ENCODE measurements around the gene ITGAE.

ITGAE gene

GRCh38 chr17:3669548-3669947, 131.4 kb downstream of the ITGAE start:
- H3K27me3 ChIP-seq (ENCODE audit: control insufficient read depth in 1 of 2, insufficient read depth in 2 of 2, low read length in 2 of 2), result no peaks in the 10 kb centered on the region
- H3K36me3 ChIP-seq (ENCODE audit: control insufficient read depth in 2 of 2, insufficient read depth in 2 of 2, low read length in 2 of 2), result peaks cover 0 to 5% of the 10 kb centered on the region in 2 donors
- peak overlapping the region; percentile 79 for H3K27ac ChIP-seq (ENCODE audit: low read length)
- H3K4me3 ChIP-seq (ENCODE audit: low read length in 2 of 2), result peak overlapping the region; percentile 90 to 91
- H3K9ac ChIP-seq (ENCODE audit: low read length in 2 of 2), result peak overlapping the region; percentile 89 to 92
- peaks cover 35% of the 10 kb centered on the region for H3K4me1 ChIP-seq (ENCODE audit: control insufficient read depth, insufficient read depth, low read length)
- no peaks in the 10 kb centered on the region for H3K9me3 ChIP-seq (ENCODE audit: control insufficient read depth in 2 of 2, low read length in 2 of 2)

- peak overlapping the region; percentile 90 to 91 for H3K4me3 ChIP-seq (ENCODE audit: low read length in 2 of 2)
- H3K4me1 ChIP-seq (ENCODE audit: control insufficient read depth, insufficient read depth, low read length), result peaks cover 35% of the 10 kb centered on the region
Observed at GRCh38 chr17:3669085-3669347, 132.0 kb downstream of the ITGAE start.

GRCh38 chr17:3668279-3669084, 132.5 kb downstream of the ITGAE start, which contains the start of the genes EMC6 and TAX1BP3:
TSS of gene EMC6 (plus strand) at chr17:3668812. CDS start at chr17:3669147, 335 bp downstream.
TSS of gene TAX1BP3 (minus strand) at chr17:3668578. CDS start at chr17:3668526, 52 bp downstream.
- Histone ChIP-seq H3K27ac (ENCODE audit: low read length) (peak within 1 kb of the TSS; percentile 89), H3K4me3 (ENCODE audit: low read length in 2 of 2) (peak within 1 kb of the TSS; percentile 90 to 91), H3K27me3 (ENCODE audit: control insufficient read depth in 1 of 2, insufficient read depth in 2 of 2, low read length in 2 of 2) (no peaks in the 10 kb centered on the region), H3K9me3 (ENCODE audit: control insufficient read depth in 2 of 2, low read length in 2 of 2) (no peaks in the 10 kb centered on the region), H3K9ac (ENCODE audit: low read length in 2 of 2) (peak within 1 kb of the TSS; percentile 92 to 93), H3K36me3 (ENCODE audit: control insufficient read depth in 2 of 2, insufficient read depth in 2 of 2, low read length in 2 of 2) (peaks cover 8 to 11% of the 10 kb centered on the region in 2 donors), H3K4me1 (ENCODE audit: control insufficient read depth, insufficient read depth, low read length) (peaks cover 35% of the 10 kb centered on the region)

More at GRCh38 chr17:3669085-3669347, 132.0 kb downstream of the ITGAE start:
- H3K9ac ChIP-seq (ENCODE audit: low read length in 2 of 2), result peak overlapping the region; percentile 89 to 92
- no peaks in the 10 kb centered on the region for H3K9me3 ChIP-seq (ENCODE audit: control insufficient read depth in 2 of 2, low read length in 2 of 2)
- no peaks in the 10 kb centered on the region for H3K27me3 ChIP-seq (ENCODE audit: control insufficient read depth in 1 of 2, insufficient read depth in 2 of 2, low read length in 2 of 2)
- peak overlapping the region; percentile 79 for H3K27ac ChIP-seq (ENCODE audit: low read length)
- peaks cover 5 to 10% of the 10 kb centered on the region in 2 donors for H3K36me3 ChIP-seq (ENCODE audit: control insufficient read depth in 2 of 2, insufficient read depth in 2 of 2, low read length in 2 of 2)

- H3K27ac ChIP-seq (ENCODE audit: low read length), result peak overlapping the region; percentile 89
- no peaks in the 10 kb centered on the region for H3K9me3 ChIP-seq (ENCODE audit: control insufficient read depth in 2 of 2, low read length in 2 of 2)
- H3K9ac ChIP-seq (ENCODE audit: low read length in 2 of 2), result peak overlapping the region; percentile 87 to 93
- peak overlapping the region; percentile 90 to 91 for H3K4me3 ChIP-seq (ENCODE audit: low read length in 2 of 2)
- no peaks in the 10 kb centered on the region for H3K27me3 ChIP-seq (ENCODE audit: control insufficient read depth in 1 of 2, insufficient read depth in 2 of 2, low read length in 2 of 2)
- H3K4me1 ChIP-seq (ENCODE audit: control insufficient read depth, insufficient read depth, low read length), result peaks cover 35% of the 10 kb centered on the region
- peaks cover 8 to 11% of the 10 kb centered on the region in 2 donors for H3K36me3 ChIP-seq (ENCODE audit: control insufficient read depth in 2 of 2, insufficient read depth in 2 of 2, low read length in 2 of 2)
Observed at GRCh38 chr17:3667366-3668278, 133.4 kb downstream of the ITGAE start.

- Histone ChIP-seq H3K9ac (ENCODE audit: low read length in 2 of 2) (peak overlapping the region; percentile 9 to 29), H3K4me1 (ENCODE audit: control insufficient read depth, insufficient read depth, low read length) (peaks cover 35% of the 10 kb centered on the region), H3K27ac (ENCODE audit: low read length) (no peak overlapping the region), H3K36me3 (ENCODE audit: control insufficient read depth in 2 of 2, insufficient read depth in 2 of 2, low read length in 2 of 2) (peaks cover 8% of the 10 kb centered on the region in 2 donors), H3K9me3 (ENCODE audit: control insufficient read depth in 2 of 2, low read length in 2 of 2) (no peaks in the 10 kb centered on the region), H3K4me3 (ENCODE audit: low read length in 2 of 2) (peak overlapping the region in 1 of 2 donors; percentile 8), H3K27me3 (ENCODE audit: control insufficient read depth in 1 of 2, insufficient read depth in 2 of 2, low read length in 2 of 2) (no peaks in the 10 kb centered on the region)
Observed at GRCh38 chr17:3666516-3666915, 134.5 kb downstream of the ITGAE start.

GRCh38 chr17:3665834-3666233, 135.2 kb downstream of the ITGAE start:
- Histone ChIP-seq H3K27me3 (ENCODE audit: control insufficient read depth in 1 of 2, insufficient read depth in 2 of 2, low read length in 2 of 2) (no peaks in the 10 kb centered on the region), H3K36me3 (ENCODE audit: control insufficient read depth in 2 of 2, insufficient read depth in 2 of 2, low read length in 2 of 2) (peaks cover 8 to 10% of the 10 kb centered on the region in 2 donors), H3K4me1 (ENCODE audit: control insufficient read depth, insufficient read depth, low read length) (peaks cover 35% of the 10 kb centered on the region), H3K9me3 (ENCODE audit: control insufficient read depth in 2 of 2, low read length in 2 of 2) (no peaks in the 10 kb centered on the region), H3K27ac (ENCODE audit: low read length) (no peak overlapping the region), H3K4me3 (ENCODE audit: low read length in 2 of 2) (peak overlapping the region in 1 of 2 donors; percentile 8), H3K9ac (ENCODE audit: low read length in 2 of 2) (no peak overlapping the region)
